GM12873 (cell line): ENCODE results near the gene SGSM2.

ENCODE experiments used
- CTCF ChIP-seq: IDR thresholded peaks from 2 replicates; pipeline ENCODE4 v1.5.1; 2012; ENCODE audit warnings: low read depth, mild to moderate bottlenecking, moderate library complexity, low read length, control low read depth; ENCODE audit not compliant: insufficient read depth; ENCODE audit errors: missing control alignments

Gene SGSM2

GRCh38 chr17:2419486-2419885, 82.2 kb downstream of the SGSM2 start:
- no peak for TF ChIP-seq CTCF

GRCh38 chr17:2420176-2420575, 82.9 kb downstream of the SGSM2 start:
- TF ChIP-seq CTCF: no peak

- no peak for TF ChIP-seq CTCF
These were observed 84.2 kb downstream of the SGSM2 start for GRCh38 chr17:2421315-2422147.

GRCh38 chr17:2423271-2423670, 86.0 kb downstream of the SGSM2 start:
- TF ChIP-seq CTCF: no peak

- TF ChIP-seq CTCF: no peak
These were observed 89.9 kb downstream of the SGSM2 start for GRCh38 chr17:2427215-2427614.

GRCh38 chr17:2427910-2428309, 90.6 kb downstream of the SGSM2 start:
- TF ChIP-seq CTCF: no peak
